BE2C (cell line): ENCODE data around the gene AKR1C4.
"Not testable (repeated sequence)": the region's sequence is repeated elsewhere in the genome, so short reads cannot be mapped to it uniquely, and the experiment has no call there.

Source experiments
- DNase-seq: peaks from one replicate; pipeline ENCODE4 v3.0.0-alpha.2; 2020
- H3K27me3 ChIP-seq: fragments of 250-450 bp; sonication (Bioruptor Pico); 2 replicates; pipeline ENCODE4 v1.5.1; 2020; ENCODE audit warnings: mild to moderate bottlenecking
- H3K36me3 ChIP-seq: fragments of 250-450 bp; sonication (Bioruptor Pico); 2 replicates; pipeline ENCODE4 v1.5.1; 2020; ENCODE audit warnings: mild to moderate bottlenecking
- H3K4me1 ChIP-seq: fragments of 250-450 bp; sonication (Bioruptor Pico); 2 replicates; pipeline ENCODE4 v1.5.1; 2020
- H3K4me3 ChIP-seq: 2 replicates; pipeline ENCODE4 v1.5.1; 2011; ENCODE audit warnings: low read depth, low read length
- H3K9me3 ChIP-seq: fragments of 250-450 bp; sonication (Bioruptor Pico); 2 replicates; pipeline ENCODE4 v1.5.1; 2020
- CTCF ChIP-seq: IDR thresholded peaks from 2 replicates; pipeline ENCODE4 v1.5.1; 2012; ENCODE audit warnings: mild to moderate bottlenecking, low read depth, low read length

Gene AKR1C4

GRCh38 chr10:5242585-5242984 is 45.9 kb downstream of the AKR1C4 start:
- no peaks in the 10 kb centered on the region for H3K27me3 ChIP-seq
- no peaks in the 10 kb centered on the region for H3K36me3 ChIP-seq
- DNase-seq = no peak
- H3K4me1 ChIP-seq = no peaks in the 10 kb centered on the region
- no peak for TF ChIP-seq CTCF
- H3K9me3 ChIP-seq = no peaks in the 10 kb centered on the region
- H3K4me3 ChIP-seq = no peak overlapping the region

- H3K36me3 ChIP-seq = no peaks in the 10 kb centered on the region
- H3K4me3 ChIP-seq = no peak overlapping the region
- H3K4me1 ChIP-seq = no peaks in the 10 kb centered on the region
- no peak for DNase-seq
- no peaks in the 10 kb centered on the region for H3K27me3 ChIP-seq
- no peak for TF ChIP-seq CTCF
- no peaks in the 10 kb centered on the region for H3K9me3 ChIP-seq
These were observed 46.9 kb downstream of the AKR1C4 start for GRCh38 chr10:5243521-5243987.

DNA sequence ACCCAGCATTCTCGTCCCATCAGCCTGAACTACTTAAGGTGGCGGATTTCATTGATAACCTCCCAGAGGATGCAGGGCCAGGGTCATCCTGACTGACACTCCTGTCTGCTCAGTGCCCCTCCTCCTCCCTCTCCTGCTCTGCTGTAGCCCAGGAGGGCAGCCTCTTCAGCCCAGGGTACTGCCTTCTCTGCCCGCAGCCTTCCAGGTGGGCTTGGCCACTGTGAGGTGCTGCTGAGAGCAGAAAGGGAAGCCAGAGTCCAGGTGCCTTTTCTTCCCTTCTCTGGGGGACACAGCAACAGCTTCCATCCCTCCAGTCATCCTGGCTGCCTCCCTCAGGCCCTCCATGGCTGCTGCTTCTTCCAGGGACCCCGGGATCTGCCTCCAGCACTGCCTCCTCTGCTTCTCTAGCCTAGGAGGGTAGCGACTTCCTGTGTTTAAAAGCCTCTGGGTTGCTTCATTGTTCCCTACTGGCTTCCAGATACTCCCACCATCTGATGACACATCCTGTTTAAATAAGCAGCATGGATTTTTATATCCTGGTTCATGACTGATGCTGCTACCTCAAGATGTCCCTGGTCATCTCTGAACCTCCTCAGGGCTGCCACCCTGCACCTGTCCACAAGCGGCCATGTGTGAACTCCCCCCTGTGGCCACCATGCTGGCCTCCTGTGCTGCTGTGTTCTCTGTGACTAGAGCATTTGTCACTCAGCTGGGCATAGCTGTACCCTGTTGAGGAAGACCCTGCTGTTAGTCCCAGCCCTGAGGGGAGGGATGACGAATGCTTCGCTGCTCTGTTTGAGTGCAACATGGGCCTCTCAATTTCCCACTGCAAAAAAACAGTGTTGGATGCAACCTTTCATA is 55.8 kb downstream of the AKR1C4 start:
- Histone ChIP-seq H3K36me3 (no peaks in the 10 kb centered on the region), H3K27me3 (no peaks in the 10 kb centered on the region), H3K4me1 (no peaks in the 10 kb centered on the region), H3K9me3 (no peaks in the 10 kb centered on the region), H3K4me3 (no peak overlapping the region)
- no peak for DNase-seq
- no peak for TF ChIP-seq CTCF

GRCh38 chr10:5254488-5254887 is 57.9 kb downstream of the AKR1C4 start:
- no peaks in the 10 kb centered on the region for H3K9me3 ChIP-seq
- no peaks in the 10 kb centered on the region for H3K4me1 ChIP-seq
- no peak for DNase-seq
- no peaks in the 10 kb centered on the region for H3K36me3 ChIP-seq
- no peak overlapping the region for H3K4me3 ChIP-seq
- TF ChIP-seq CTCF = no peak
- H3K27me3 ChIP-seq = no peaks in the 10 kb centered on the region

GRCh38 chr10:5257768-5258167 is 61.1 kb downstream of the AKR1C4 start:
- H3K27me3 ChIP-seq, H3K9me3 ChIP-seq, H3K36me3 ChIP-seq, DNase-seq, H3K4me1 ChIP-seq, H3K4me3 ChIP-seq: not testable (repeated sequence)

GRCh38 chr10:5259132-5259951 is 62.7 kb downstream of the AKR1C4 start:
- Histone ChIP-seq H3K9me3 (no peaks in the 10 kb centered on the region), H3K4me1 (no peaks in the 10 kb centered on the region), H3K4me3 (no peak overlapping the region), H3K27me3 (no peaks in the 10 kb centered on the region), H3K36me3 (no peaks in the 10 kb centered on the region)
- no peak for DNase-seq
- no peak for TF ChIP-seq CTCF
